H1 (cell line): ENCODE data around the gene REPIN1. TPM values are rescaled to one million over a fixed set of nuclear protein-coding genes. Genes with fewer than 3 reads are reported as not detected.

Experiments
- CTCF ChIA-PET: fragments of 300-600 bp; sonication (Branson Sonifier 250); formaldehyde crosslinking; loops from one replicate; lab custom pipeline; 2021; ENCODE audit not compliant: partially characterized antibody; lab: Charles Lee
- POLR2A ChIA-PET: fragments of 300-600 bp; sonication (Branson Sonifier 250); formaldehyde crosslinking; loops from one replicate; lab custom pipeline; 2021; ENCODE audit warnings: inconsistent platforms; ENCODE audit not compliant: partially characterized antibody; lab: Charles Lee
- DNase-seq, 2 experiments: peaks; one replicate each; pipeline versions ENCODE4 v3.0.0 to v3.0.0-alpha.2; 2010 to 2022; ENCODE audit warnings: low spot score in 2 of 2, low read depth in 1 of 2, mixed read lengths in 1 of 2
- FAIRE-seq: peaks from 2 replicates; lab custom pipeline; 2011; peaks lifted over from hg19 to GRCh38; lab: Jason Lieb, UNC
- H2AFZ ChIP-seq: 2 replicates; pipeline ENCODE4 v1.8.1; 2012; ENCODE audit warnings: low read length, inconsistent platforms
- H2AK5ac ChIP-seq: 2 replicates; pipeline ENCODE4 v1.6.1; 2013; ENCODE audit warnings: low read depth, low read length
- H2BK120ac ChIP-seq: replicated peaks from 2 replicates; pipeline ENCODE3; 2013; ENCODE audit warnings: low read depth, low read length, inconsistent platforms
- H2BK12ac ChIP-seq: 2 replicates; pipeline ENCODE4 v1.6.1; 2013; ENCODE audit warnings: low read depth, low read length
- H2BK15ac ChIP-seq: 2 replicates; pipeline ENCODE4 v1.6.1; 2013; ENCODE audit warnings: low read length
- H2BK20ac ChIP-seq: 2 replicates; pipeline ENCODE4 v1.6.1; 2013; ENCODE audit warnings: low read length
- H2BK5ac ChIP-seq: 2 replicates; pipeline ENCODE4 v1.6.1; 2013; ENCODE audit warnings: low read depth, low read length
- H3K14ac ChIP-seq: 2 replicates; pipeline ENCODE4 v1.6.1; 2013; ENCODE audit warnings: inconsistent platforms; ENCODE audit not compliant: insufficient read length
- H3K18ac ChIP-seq: 2 replicates; pipeline ENCODE4 v1.6.1; 2013; ENCODE audit warnings: low read length; ENCODE audit errors: extremely low read depth
- H3K23ac ChIP-seq: 2 replicates; pipeline ENCODE4 v1.6.1; 2013; ENCODE audit warnings: inconsistent platforms; ENCODE audit not compliant: insufficient read length
- H3K23me2 ChIP-seq: 2 replicates; pipeline ENCODE4 v1.6.1; 2013; ENCODE audit warnings: low read depth, low read length
- H3K27ac ChIP-seq: 2 replicates; pipeline ENCODE4 v1.6.1; 2011; ENCODE audit warnings: low read depth, low read length, inconsistent platforms
- H3K27me3 ChIP-seq, 4 experiments: replicated peaks in 1 of 4; 1 replicate in 1 of 4; 2 replicates in 3 of 4; pipeline versions ENCODE4 v1.6.1 to v1.8.1; 2011 to 2013; ENCODE audit warnings: low read length in 3 of 4, mild to moderate bottlenecking in 3 of 4, inconsistent platforms in 2 of 4, mixed read lengths in 2 of 4, moderate library complexity in 1 of 4; ENCODE audit not compliant: control insufficient read depth in 3 of 4, insufficient read depth in 3 of 4; ENCODE audit errors: extremely low read depth in 1 of 4
- H3K36me3 ChIP-seq, 4 experiments: 2 replicates each; pipeline versions ENCODE4 v1.6.1 to v1.8.1; 2011 to 2013; ENCODE audit warnings: mild to moderate bottlenecking in 4 of 4, low read length in 3 of 4, moderate library complexity in 2 of 4, control low read depth in 1 of 4, inconsistent platforms in 1 of 4; ENCODE audit not compliant: insufficient read depth in 4 of 4, control insufficient read depth in 2 of 4
- H3K4ac ChIP-seq: replicated peaks from 2 replicates; pipeline ENCODE3; 2013; ENCODE audit warnings: low read length, low read depth, mixed read lengths, inconsistent platforms; ENCODE audit not compliant: insufficient read length
- H3K4me1 ChIP-seq, 4 experiments: replicated peaks in 1 of 4; 1 replicate in 1 of 4; 2 replicates in 3 of 4; pipeline versions ENCODE4 v1.6.1 to v1.8.1; 2011 to 2013; ENCODE audit warnings: low read length in 3 of 4, inconsistent platforms in 2 of 4, mixed read lengths in 1 of 4; ENCODE audit not compliant: insufficient read depth in 4 of 4, control insufficient read depth in 3 of 4
- H3K4me2 ChIP-seq, 2 experiments: 2 replicates each; pipeline versions ENCODE4 v1.6.1 to v1.8.1; 2011 to 2013; ENCODE audit warnings: low read depth in 2 of 2, low read length in 2 of 2, control low read depth in 1 of 2, inconsistent platforms in 1 of 2, mild to moderate bottlenecking in 1 of 2; ENCODE audit not compliant: insufficient read depth in 1 of 2
- H3K4me3 ChIP-seq, 4 experiments: fragments of 200-600, 300-600 bp in 1 of 4; sonication (generic), shearing (Covaris generic), sonication (Bioruptor Twin) in 1 of 4; 2 replicates each; pipeline versions ENCODE4 v1.5.1 to v1.8.1; 2011 to 2016; ENCODE audit warnings: low read length in 4 of 4, low read depth in 3 of 4, control low read depth in 2 of 4, inconsistent platforms in 2 of 4, mild to moderate bottlenecking in 2 of 4, mixed read lengths in 1 of 4, moderate library complexity in 1 of 4; ENCODE audit not compliant: insufficient read depth in 2 of 4; ENCODE audit errors: extremely low read depth in 1 of 4
- H3K56ac ChIP-seq: replicated peaks from 2 replicates; pipeline ENCODE3; 2013; ENCODE audit warnings: low read depth, mild to moderate bottlenecking, mixed read lengths, low read length, inconsistent platforms; ENCODE audit not compliant: insufficient read length
- H3K79me1 ChIP-seq: 2 replicates; pipeline ENCODE4 v1.6.1; 2013; ENCODE audit warnings: low read depth, low read length, control low read depth
- H3K79me2 ChIP-seq, 2 experiments: 2 replicates each; pipeline versions ENCODE4 v1.6.1 to v1.8.1; 2012 to 2013; ENCODE audit warnings: low read length in 2 of 2, mild to moderate bottlenecking in 2 of 2, inconsistent platforms in 1 of 2; ENCODE audit not compliant: insufficient read depth in 2 of 2, control insufficient read depth in 1 of 2
- H3K9ac ChIP-seq, 4 experiments: replicated peaks in 1 of 4; 1 replicate in 1 of 4; 2 replicates in 3 of 4; pipeline versions ENCODE4 v1.6.1 to v1.8.1; 2011 to 2013; ENCODE audit warnings: low read depth in 3 of 4, low read length in 3 of 4, control low read depth in 2 of 4, mild to moderate bottlenecking in 2 of 4, moderate library complexity in 2 of 4, inconsistent platforms in 1 of 4; ENCODE audit errors: extremely low read depth in 1 of 4
- H3K9me3 ChIP-seq, 2 experiments: 2 replicates each; pipeline versions ENCODE4 v1.6.1 to v1.8.1; 2012 to 2013; ENCODE audit warnings: mild to moderate bottlenecking in 2 of 2, moderate library complexity in 2 of 2, control low read depth in 1 of 2, inconsistent platforms in 1 of 2, low read depth in 1 of 2, low read length in 1 of 2, mixed read lengths in 1 of 2; ENCODE audit not compliant: insufficient read depth in 2 of 2
- H4K20me1 ChIP-seq, 2 experiments: replicated peaks in 1 of 2; 2 replicates each; pipeline versions ENCODE3 to v1.8.1; 2011 to 2013; ENCODE audit warnings: inconsistent platforms in 2 of 2, low read length in 2 of 2, mild to moderate bottlenecking in 1 of 2; ENCODE audit not compliant: insufficient read depth in 2 of 2, control insufficient read depth in 1 of 2
- H4K5ac ChIP-seq: 2 replicates; pipeline ENCODE4 v1.6.1; 2013; ENCODE audit warnings: low read length, low read depth, mixed read lengths, inconsistent platforms; ENCODE audit not compliant: insufficient read length
- H4K8ac ChIP-seq: 2 replicates; pipeline ENCODE4 v1.8.0; 2013; ENCODE audit warnings: mild to moderate bottlenecking, moderate library complexity, low read length, inconsistent platforms; ENCODE audit not compliant: insufficient read depth; ENCODE audit errors: extremely low read depth
- H4K91ac ChIP-seq: replicated peaks from 2 replicates; pipeline ENCODE3; 2013; ENCODE audit warnings: low read length, mixed read lengths, inconsistent platforms; ENCODE audit not compliant: insufficient read length
- ATF2 ChIP-seq: IDR thresholded peaks from 2 replicates; pipeline ENCODE4 v1.6.1; 2012; ENCODE audit warnings: low read length, inconsistent platforms
- BCL11A ChIP-seq, 2 experiments: IDR thresholded peaks; one replicate each; pipeline ENCODE4 v1.6.1; 2011; ENCODE audit warnings: low read depth in 2 of 2, low read length in 2 of 2, mild to moderate bottlenecking in 2 of 2
- WGBS, 2 experiments: shearing (Covaris generic) in 1 of 2; methylation state at CpG; one replicate each; pipeline versions ENCODE4 v1.1.6 to v1.1.7; 2013 to 2015; ENCODE audit warnings: low lambda C conversion rate in 2 of 2, mixed read lengths in 2 of 2, inconsistent platforms in 1 of 2, low coverage in 1 of 2, missing lambda C conversion rate in 1 of 2; ENCODE audit not compliant: insufficient replicate concordance in 2 of 2, insufficient coverage in 1 of 2, insufficient read length in 1 of 2; ENCODE audit errors: extremely low coverage in 1 of 2, missing lambda C conversion rate in 1 of 2; 5-methylcytosine and 5-hydroxymethylcytosine counted together
- polyA plus RNA-seq, 7 experiments: library from polyadenylated mRNA; depleted of rRNA in 3 of 7; stranded (reverse) in 5 of 7; unstranded in 2 of 7; fragments of >200 nt in 5 of 7; fragments of 200-250 nt in 2 of 7; gene quantifications; 1 replicate in 5 of 7; 2 replicates in 1 of 7; 4 replicates in 1 of 7; pipeline versions ENCODE4 v1.2.1 to v1.2.3, GENCODE V29; 2011 to 2013; ENCODE audit warnings: missing spikeins in 2 of 7, mixed read lengths in 2 of 7
- total RNA-seq: library from RNA; stranded (reverse); fragmentation: NEBNext Ultra II Directional; extraction: Animal tissue kit (Norgen Biotek cat#: 25700); gene quantifications from 2 replicates; pipeline ENCODE4 v1.2.1, GENCODE V29; 2021

REPIN1 gene
- total and polyA plus RNA-seq, 2 of the 8 experiments (the other 6 are each of a cell fraction or from before 2014, with no cell fraction given): 98.6 to 125 TPM

- POLR2A ChIA-PET: interaction anchor here (1.5 kb wide), 1 partner anchor 62 kb away, joined by 6 read pairs; no protein-coding TSS in a partner anchor
- Histone ChIP-seq H2BK15ac (no peak overlapping the region), H3K79me1 (no peaks in the 10 kb centered on the region), H3K36me3 (peaks cover 0 to 6% (median 6%) of the 10 kb centered on the region in 4 experiments; a peak in 2 of 8 replicates), H3K9ac (peak overlapping the region in 1 of 4 experiments; percentile 44; a peak in 4 of 7 replicates), H3K18ac (no peak overlapping the region), H2BK12ac (no peak overlapping the region), H3K9me3 (no peaks in the 10 kb centered on the region), H2BK120ac (no peak overlapping the region), H4K5ac (no peak overlapping the region), H3K79me2 (peaks cover 0 to 15% of the 10 kb centered on the region in 2 experiments; a peak in 1 of 4 replicates), H3K4me2 (peak overlapping the region; percentile 58 to 84), H4K91ac (no peak overlapping the region), H3K27me3 (peaks cover 0 to 2% (median 0%) of the 10 kb centered on the region in 4 experiments; a peak in 3 of 7 replicates), H4K20me1 (no peaks in the 10 kb centered on the region), H3K4ac (no peak overlapping the region), H3K23me2 (0 out of 2 replicates have a peak, but pooled peaks cover 1% of the 10 kb centered on the region), H2BK20ac (no peak overlapping the region), H3K4me3 (peak overlapping the region in 1 of 4 experiments; percentile 61; a peak in 3 of 8 replicates), H2AK5ac (no peak overlapping the region), H3K4me1 (peaks cover 7 to 13% (median 10%) of the 10 kb centered on the region in 4 experiments), H3K27ac (no peak overlapping the region), H2AFZ (no peak overlapping the region), H4K8ac (no peak overlapping the region), H2BK5ac (no peak overlapping the region), H3K14ac (no peak overlapping the region), H3K23ac (no peak overlapping the region), H3K56ac (no peak overlapping the region)
- CTCF ChIA-PET: interaction anchor here (0.8 to 1.1 kb wide), 3 partner anchors 7 to 127 kb away, joined by 3 read pairs; no protein-coding TSS in a partner anchor
- FAIRE-seq: no peak
- 88% methylated on average over 4 of the region's 4 CpGs; no CpG with 5 or more reads in 1 of the 2 experiments for WGBS, 2 experiments
- no peak for TF ChIP-seq ATF2
- no peak for TF ChIP-seq BCL11A (IDR thresholded peaks at IDR 0.05; ENCODE audit: low read depth in 2 of 2, low read length in 2 of 2)
- DNase-seq: no peak
Measured at GRCh38 chr7:150322114-150322832, 46.3 kb upstream of the REPIN1 start.
